HTERT RPE-1 (cell line): ENCODE results near the gene TCF7L2.

Experiments used
- in situ Hi-C: fragments of 300-500 bp; cut with MboI; formaldehyde crosslinking; loops from 4 replicates; pipeline ENCODE4 v1.14.3; 2020; ENCODE audit warnings: low sequenced_read_pairs

TCF7L2 gene

DNA sequence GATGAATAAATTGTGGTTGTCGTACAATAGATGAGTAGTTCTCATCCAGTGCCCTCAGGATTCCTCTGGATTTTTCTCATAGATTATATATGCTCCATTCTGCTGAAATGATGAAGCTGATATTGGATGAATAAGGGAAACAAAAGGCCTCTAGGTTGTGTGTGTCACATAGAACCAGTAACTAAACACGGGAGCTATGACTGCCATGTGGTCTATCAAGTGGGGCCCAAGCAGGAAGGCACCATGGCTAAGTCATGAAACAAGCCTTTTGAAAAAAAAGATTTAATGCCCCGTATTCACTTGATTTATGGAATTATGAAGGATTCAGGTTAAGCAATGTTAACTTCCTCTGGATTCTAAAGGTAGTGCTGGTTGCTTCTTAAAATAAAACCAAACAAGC lies 225.1 kb downstream of the TCF7L2 start:
- in situ Hi-C loops: no loop called here

DNA sequence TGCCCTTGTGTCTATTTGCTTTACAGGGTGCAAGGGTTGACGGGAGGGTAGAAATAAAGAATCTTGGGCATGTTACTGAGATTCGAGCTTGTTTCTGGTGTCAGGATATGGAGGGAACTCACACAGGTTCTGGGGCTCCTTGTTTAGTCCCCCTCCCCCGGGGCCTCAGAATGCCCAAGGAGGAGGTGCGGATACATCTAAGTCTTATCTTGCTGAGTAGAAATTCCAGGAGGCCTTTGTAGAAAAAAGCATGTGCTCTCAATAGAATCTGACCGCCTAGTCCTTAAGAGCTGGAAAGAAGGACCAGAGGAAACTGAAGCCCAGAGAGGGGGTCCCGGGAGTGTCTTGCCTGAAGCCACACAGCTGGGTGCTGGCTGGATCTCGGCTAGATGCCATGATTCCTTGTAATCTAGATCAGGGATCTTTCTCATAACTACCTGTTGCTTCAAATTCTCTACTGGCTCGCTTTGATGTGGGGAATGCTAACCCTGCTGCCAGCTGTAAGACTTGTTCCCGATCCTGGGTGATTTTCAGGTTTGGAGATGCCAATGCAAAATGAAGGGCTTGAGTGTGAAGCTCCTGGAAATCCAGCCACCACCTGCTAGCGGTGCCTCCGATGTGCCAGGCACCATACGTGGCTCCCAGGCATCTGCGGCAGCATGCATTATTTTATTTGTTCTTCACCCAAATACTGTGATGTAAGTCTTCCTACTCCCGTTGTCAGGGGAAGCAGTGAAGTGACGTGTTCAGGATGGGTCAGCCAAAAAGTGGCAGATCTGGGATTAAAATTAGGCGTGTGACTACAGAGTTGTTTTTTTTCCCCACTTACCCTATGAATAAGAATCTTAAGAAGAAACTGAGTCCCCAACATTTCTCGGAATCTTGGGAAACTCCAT lies 226.0 kb downstream of the TCF7L2 start:
- in situ Hi-C loops: no loop called here

DNA sequence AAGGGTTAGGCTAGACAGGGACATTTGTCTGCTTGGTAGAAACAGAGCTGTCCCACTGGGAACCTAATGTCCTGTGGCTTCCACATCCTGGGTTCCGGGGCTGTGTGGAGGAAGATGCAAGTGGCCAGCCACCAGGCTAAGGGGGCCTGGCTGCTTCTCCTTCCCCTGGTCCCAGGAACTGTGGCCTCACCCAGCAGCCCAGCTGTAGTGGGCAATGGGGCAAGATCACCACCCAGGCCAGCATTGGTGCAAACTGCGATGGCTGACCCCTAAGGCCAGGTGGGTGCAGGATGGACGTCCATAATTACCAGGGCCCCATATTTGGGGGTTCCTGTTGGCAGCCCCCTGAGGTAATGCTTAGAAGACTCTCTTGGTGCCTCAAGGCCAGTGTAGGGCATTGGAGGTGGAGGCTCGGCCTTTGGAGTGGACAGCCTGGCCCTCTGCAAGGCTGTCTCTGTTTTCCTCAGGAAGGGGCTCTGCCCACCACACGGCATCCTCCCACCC lies 226.7 kb downstream of the TCF7L2 start:
- in situ Hi-C loops: no loop called here

- in situ Hi-C loops: no loop called here
Observed at GRCh38 chr10:113177156-113177935, 227.3 kb downstream of the TCF7L2 start.

DNA sequence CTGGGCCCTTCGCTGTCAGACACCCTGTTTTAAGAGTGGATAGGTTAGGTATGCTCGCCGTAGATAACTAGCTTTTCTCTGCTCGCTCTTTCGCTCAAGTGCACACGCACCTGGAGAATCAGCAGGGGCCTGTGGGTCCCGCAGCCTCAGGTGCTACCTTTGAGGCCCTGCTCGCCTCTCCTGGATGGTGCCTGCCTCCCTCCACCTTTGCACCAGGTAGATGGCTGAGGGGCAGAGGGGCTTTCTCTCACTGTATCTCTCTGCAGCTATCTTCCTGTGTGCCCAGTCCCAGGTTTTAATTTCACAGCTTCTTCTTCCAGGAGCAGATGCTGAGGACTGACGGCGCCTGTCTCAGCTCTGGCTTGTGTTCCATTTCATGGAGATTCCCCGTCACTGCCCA lies 227.9 kb downstream of the TCF7L2 start:
- in situ Hi-C loops: no loop called here

DNA sequence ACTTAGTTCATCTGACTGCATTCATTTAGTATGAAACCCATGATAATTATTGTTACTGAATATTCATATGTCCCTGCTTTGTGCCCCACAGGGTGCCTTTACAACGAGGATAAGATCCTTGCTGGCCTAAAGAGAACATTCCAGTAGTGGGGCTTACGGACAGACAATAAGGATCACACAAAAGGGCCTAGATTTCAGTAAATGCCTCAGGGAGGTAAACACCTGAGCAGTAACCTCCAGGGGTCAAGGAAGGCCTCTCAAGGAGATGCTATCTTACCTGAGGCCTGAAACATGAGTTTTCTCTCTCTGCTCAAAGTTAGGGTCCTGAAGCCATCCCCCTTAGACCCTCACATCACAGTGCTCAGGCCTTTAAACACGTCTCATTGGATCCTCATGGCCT lies 228.7 kb downstream of the TCF7L2 start:
- in situ Hi-C loops: no loop called here

DNA sequence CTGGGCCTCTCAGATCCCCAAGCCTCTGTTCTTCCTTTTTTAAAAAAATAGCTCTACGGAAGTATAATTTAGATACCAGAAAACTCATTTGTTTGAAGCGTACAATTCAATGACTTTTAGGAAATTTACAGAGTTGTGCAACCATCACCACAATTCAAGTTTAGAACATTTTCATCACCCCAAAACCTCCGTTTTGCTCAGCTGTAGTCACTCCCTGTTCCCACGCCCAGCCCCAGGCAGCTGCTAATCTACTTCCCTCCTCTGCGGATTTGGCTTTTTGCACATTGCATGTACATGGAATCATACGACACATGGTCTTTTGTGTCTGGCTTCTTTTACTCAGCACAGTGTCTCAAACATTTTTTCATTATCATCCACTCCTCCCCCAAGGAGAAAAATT lies 229.2 kb downstream of the TCF7L2 start:
- in situ Hi-C loops: no loop called here

GRCh38 chr10:113179966-113180365 lies 229.9 kb downstream of the TCF7L2 start:
- in situ Hi-C loops: no loop called here

DNA sequence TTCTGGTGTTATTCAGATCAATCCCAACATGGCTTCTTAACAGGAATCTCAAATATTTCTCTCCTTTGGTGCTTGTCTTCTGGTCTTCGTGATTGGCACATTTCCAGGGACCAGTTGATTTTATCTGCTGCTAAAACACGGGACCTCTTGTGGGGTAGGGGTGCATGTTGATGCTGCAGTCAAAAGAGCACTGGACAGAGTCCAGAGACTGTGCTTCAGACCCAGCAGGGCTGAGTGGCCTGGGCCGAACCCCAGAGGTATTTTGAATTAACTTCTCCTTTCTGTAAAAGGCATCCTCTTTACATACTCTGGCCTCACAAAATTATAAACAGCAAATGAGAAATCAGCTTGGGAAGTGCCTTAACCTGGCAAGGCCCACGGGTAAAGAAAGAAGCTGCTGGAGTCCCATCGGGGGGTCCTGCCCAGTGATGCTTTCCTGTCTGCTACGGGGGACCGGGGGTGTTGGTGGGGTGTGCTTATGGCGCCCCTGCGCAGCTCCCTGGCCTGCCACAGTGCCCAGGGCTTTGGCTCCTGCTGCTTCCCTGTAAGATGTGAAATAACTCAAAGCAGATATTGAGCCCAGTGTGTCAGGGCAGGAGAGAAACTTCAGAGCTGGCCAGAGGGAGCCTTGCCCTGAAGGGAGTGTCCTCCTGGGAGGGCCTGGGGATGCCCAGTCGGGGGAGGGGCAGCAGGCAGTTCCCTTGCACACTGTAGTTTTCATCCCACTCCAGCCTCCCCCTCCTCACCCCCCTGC lies 230.5 kb downstream of the TCF7L2 start:
- in situ Hi-C loops: no loop called here

DNA sequence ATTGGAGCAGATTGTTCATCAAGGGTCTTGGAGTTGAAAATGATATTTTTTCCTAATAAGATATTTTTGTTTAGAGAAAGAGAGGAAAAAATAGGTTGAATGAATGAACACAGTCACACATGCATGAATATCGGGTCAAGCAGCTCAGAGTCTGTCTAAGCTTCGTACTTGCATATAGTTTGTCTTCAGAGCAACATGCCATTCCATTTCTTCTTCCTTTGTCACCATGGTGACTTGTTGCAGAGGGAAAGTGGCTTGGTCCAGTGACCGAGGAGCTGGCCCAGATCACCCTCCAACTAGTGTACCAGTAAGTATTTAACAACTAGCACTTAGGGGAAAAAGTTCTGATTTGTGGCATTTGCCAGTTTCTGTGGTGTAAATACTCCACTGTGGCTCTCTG lies 232.1 kb downstream of the TCF7L2 start:
- in situ Hi-C loops: no loop called here

DNA sequence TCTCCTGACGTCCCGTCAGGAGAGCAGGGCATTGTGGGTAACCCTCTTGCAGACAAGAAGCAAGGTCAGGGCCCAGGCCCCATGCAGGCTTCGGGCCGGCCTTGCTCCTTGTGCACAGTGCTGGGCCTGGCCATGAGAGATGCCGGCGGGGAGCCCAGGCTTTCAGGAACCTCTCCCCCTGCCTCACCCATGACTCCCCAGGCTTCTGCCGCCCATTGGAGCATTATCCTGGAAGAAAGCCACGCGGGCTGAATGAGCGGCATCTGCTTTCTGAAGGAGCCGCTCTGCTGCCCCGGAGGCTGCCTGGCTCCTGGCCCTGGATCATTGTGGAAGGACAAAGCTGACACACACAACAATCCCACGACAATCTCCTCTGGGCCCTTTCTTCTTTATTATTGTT lies 233.5 kb downstream of the TCF7L2 start:
- in situ Hi-C loops: no loop called here

DNA sequence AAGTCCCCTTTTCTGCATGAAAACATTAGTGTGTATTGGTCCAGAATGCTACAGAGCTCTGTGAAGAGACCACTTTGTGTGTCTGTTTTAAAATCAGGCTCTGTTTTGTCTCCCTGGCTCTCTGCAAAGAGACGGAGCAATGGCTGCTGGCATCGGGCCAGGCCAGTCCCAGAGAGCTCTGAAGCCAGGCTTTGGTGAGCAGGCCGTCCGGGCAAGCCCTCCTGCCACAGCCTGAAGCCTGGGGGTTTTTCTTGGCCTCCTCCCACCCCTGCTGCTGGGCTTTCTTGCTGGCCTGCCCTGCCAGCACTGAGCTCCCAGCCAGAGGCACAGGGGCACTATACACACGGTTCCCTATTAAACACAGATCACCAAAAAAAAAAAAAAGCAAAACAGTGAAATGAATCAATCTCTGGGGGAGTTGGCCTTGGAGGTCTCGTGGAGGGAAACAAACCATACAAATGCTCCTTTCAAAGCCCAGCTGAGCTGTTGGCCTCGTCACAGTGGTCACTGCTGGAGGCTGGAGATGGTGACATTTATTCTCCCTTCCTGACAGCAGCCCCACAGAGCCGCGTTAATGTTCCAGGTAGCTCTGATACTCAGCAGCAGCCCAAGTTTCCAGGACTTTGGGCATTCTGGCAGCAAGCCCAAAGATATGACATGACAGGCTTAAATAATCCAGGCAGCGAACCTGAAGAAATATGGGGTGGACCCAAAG lies 237.2 kb downstream of the TCF7L2 start:
- in situ Hi-C loops: no loop called here

DNA sequence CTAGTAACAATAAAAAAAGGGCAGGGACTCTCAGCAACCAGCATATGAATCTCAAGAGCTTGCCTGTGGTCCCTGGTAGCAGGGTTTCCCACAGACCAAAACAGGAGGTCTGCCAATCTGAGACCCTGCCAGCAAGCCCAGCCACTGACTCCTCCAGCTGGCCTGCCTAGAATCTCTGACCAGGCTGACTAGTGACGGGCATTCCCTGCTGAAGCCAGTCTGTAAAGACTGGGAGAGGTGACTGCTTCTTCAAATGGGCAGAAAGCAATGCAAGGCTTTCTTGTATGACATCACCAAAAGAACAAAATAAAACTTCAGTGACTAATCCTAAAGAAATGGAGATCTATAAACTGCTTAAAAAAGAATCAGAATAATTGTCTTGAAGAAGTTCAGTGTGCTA lies 249.4 kb downstream of the TCF7L2 start:
- in situ Hi-C loops: no loop called here

DNA sequence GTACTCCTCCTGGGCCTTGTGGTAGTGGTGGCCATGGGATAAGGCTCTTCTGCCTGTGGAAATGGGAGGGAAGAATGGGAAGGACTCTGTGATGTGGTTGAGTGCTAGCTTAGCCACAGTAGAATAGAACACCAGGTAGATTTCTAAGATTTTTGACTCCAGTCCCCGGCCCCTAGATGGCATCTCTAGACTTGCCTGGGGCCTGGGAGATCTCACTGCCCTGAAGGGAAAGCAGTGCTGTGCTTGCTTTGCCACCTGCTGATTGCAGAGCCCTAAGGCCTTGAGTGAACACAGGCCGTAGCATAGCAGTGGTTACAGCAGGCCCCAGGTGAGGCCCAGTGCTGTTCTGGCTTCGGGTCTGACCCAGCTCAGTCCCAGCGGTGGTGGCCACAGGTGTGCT lies 252.0 kb downstream of the TCF7L2 start:
- in situ Hi-C loops: no loop called here

GRCh38 chr10:113207924-113208323 lies 257.9 kb downstream of the TCF7L2 start:
- in situ Hi-C loops: no loop called here

DNA sequence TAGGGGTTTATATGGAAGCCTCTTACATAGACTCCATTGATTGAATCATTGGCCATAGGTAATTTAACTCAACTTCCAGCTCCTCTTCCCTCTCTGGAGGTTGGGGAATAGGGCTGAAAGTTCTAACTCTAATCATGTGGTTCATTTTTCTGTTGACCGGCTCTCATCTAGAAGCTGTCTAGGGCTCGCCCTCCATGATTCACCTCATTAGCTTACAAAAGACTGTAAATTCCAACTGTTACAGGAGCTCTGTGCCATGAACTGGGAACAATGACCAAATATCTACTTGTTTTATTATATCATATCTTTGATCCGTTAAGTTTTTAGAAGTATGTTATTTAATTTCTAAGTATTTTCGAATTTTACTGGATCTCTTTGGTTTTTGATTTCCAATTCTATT lies 263.0 kb downstream of the TCF7L2 start:
- in situ Hi-C loops: no loop called here

DNA sequence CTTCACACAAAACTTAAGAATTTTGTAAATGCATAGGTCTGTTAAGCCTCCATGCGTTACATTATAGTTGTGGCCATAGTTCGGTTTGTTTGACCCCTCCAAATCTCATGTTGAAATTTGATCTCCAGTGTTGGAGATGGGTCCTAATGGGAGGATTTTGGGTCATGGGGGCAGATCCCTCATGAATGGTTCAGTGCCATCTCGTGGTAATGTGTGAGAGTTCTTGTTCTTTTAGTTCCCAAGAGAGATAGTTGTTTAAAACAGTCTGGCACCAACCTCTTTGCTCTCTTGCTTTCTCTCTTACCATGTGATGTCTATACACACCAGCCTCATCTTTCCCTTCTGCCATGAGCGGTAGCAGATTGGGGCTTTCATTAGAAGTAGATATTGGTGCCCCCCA lies 264.3 kb downstream of the TCF7L2 start:
- in situ Hi-C loops: no loop called here

DNA sequence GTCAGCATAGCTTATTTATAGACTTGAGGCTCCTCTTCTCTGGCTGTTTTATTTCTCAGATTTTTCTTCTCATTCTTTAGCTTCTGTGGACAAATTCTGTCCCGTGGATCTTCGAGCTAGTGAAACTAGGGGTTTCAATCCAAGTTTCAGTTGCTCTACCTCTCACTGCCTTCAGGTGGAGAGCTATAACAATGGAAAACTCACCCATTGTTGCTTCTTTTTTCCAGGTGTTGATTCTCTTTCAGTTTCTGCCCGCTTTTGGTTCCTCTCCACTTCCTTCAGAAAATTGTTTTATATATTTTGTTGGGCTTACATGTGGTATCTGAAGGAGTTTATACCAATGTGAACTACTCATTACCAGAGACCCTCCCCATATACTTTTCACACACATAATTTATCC lies 266.1 kb downstream of the TCF7L2 start:
- in situ Hi-C loops: no loop called here
